HG03432 (cell line): ENCODE results near the gene RLN1.
"Not testable (repeated sequence)": the region's sequence is repeated elsewhere in the genome, so short reads cannot be mapped to it uniquely, and the experiment has no call there.

ENCODE experiments used
- ATAC-seq: cut with Tn5 transposase; IDR thresholded peaks from one replicate; pipeline ENCODE4 v1.9.1; 2021; ENCODE audit warnings: mild to moderate bottlenecking, moderate library complexity; ENCODE audit not compliant: unreplicated experiment

The RLN1 gene

GRCh38 chr9:5338992-5339981 lies at the start of gene RLN1:
Gene RLN1 (minus strand): TSS chr9:5339876. CDS start chr9:5339746, 130 bp downstream.
- ATAC-seq, result peak; percentile 100

- peak; percentile 85 for ATAC-seq
Observed at GRCh38 chr9:5389109-5389732, 49.5 kb upstream of the RLN1 start.

- no peak for ATAC-seq
Observed at GRCh38 chr9:5388026-5388819, 48.5 kb upstream of the RLN1 start.

GRCh38 chr9:5384436-5384835 lies 44.8 kb upstream of the RLN1 start:
- no peak for ATAC-seq

GRCh38 chr9:5382479-5382878 lies 42.8 kb upstream of the RLN1 start:
- no peak for ATAC-seq

GRCh38 chr9:5375790-5376477 lies 36.3 kb upstream of the RLN1 start:
- no peak for ATAC-seq

GRCh38 chr9:5375091-5375490 lies 35.4 kb upstream of the RLN1 start:
- no peak for ATAC-seq

- peak; percentile 97 for ATAC-seq
Observed at GRCh38 chr9:5364294-5365024, 24.8 kb upstream of the RLN1 start.

- ATAC-seq, result no peak
Observed at GRCh38 chr9:5361326-5362010, 21.8 kb upstream of the RLN1 start.

GRCh38 chr9:5360341-5360740 lies 20.7 kb upstream of the RLN1 start:
- ATAC-seq, result no peak

GRCh38 chr9:5357431-5358105 lies 17.9 kb upstream of the RLN1 start:
- ATAC-seq, result no peak

GRCh38 chr9:5355817-5356216 lies 16.1 kb upstream of the RLN1 start:
- no peak for ATAC-seq

- ATAC-seq, result no peak
Observed at GRCh38 chr9:5355226-5355625, 15.6 kb upstream of the RLN1 start.

- no peak for ATAC-seq
Observed at GRCh38 chr9:5354184-5354583, 14.5 kb upstream of the RLN1 start.

- ATAC-seq, result no peak
Observed at GRCh38 chr9:5352637-5353248, 13.1 kb upstream of the RLN1 start.

- ATAC-seq, result no peak
Observed at GRCh38 chr9:5336688-5337087, 3.0 kb downstream of the RLN1 start.

GRCh38 chr9:5331276-5331675 lies 8.4 kb downstream of the RLN1 start:
- ATAC-seq, result not testable (repeated sequence)

- ATAC-seq, result no peak
Observed at GRCh38 chr9:5326893-5327548, 12.7 kb downstream of the RLN1 start.
